Hippocampal formation (tissue), 2 donors: ENCODE data around the gene ANKRD34C.

Experiments used
- DNase-seq, 2 donors: peaks; one replicate each; lab custom pipeline; 2025; lab: John Stamatoyannopoulos, UW

ANKRD34C gene

GRCh38 chr15:79282371-79283251, at the start of gene ANKRD34C:
Gene ANKRD34C (plus strand): TSS chr15:79282722. CDS start chr15:79293285, 10,563 bp downstream.
- DNase-seq, result no peak

GRCh38 chr15:79233236-79233635, 49.3 kb upstream of the ANKRD34C start:
- DNase-seq, result no peak

- no peak for DNase-seq
Measured at GRCh38 chr15:79240036-79240435, 42.5 kb upstream of the ANKRD34C start.

GRCh38 chr15:79243723-79244122, 38.8 kb upstream of the ANKRD34C start:
- DNase-seq, result no peak

GRCh38 chr15:79244876-79245275, 37.6 kb upstream of the ANKRD34C start:
- no peak for DNase-seq

- no peak for DNase-seq
Measured at GRCh38 chr15:79248183-79248582, 34.3 kb upstream of the ANKRD34C start.

- no peak for DNase-seq
Measured at GRCh38 chr15:79257454-79257853, 25.1 kb upstream of the ANKRD34C start.

- no peak for DNase-seq
Measured at GRCh38 chr15:79261836-79262235, 20.7 kb upstream of the ANKRD34C start.

GRCh38 chr15:79265167-79265566, 17.4 kb upstream of the ANKRD34C start:
- DNase-seq, result no peak

- DNase-seq, result peak in 1 of 2 donors; percentile 12
Measured at GRCh38 chr15:79265987-79266579, 16.4 kb upstream of the ANKRD34C start.

- peak; percentile 4 to 21 for DNase-seq
Measured at GRCh38 chr15:79283252-79284048, 928 bp downstream of the ANKRD34C start.

- no peak for DNase-seq
Measured at GRCh38 chr15:79290642-79291275, 8.2 kb downstream of the ANKRD34C start.

- DNase-seq, result no peak
Measured at GRCh38 chr15:79292011-79292410, 9.5 kb downstream of the ANKRD34C start.

- DNase-seq, result no peak
Measured at GRCh38 chr15:79294075-79294474, 11.6 kb downstream of the ANKRD34C start.

- DNase-seq, result no peak
Measured at GRCh38 chr15:79296583-79296982, 14.1 kb downstream of the ANKRD34C start.

GRCh38 chr15:79299126-79299840, 16.8 kb downstream of the ANKRD34C start:
- DNase-seq, result no peak

GRCh38 chr15:79299841-79300235, 17.3 kb downstream of the ANKRD34C start:
- no peak for DNase-seq

GRCh38 chr15:79307251-79307650, 24.7 kb downstream of the ANKRD34C start:
- no peak for DNase-seq

- DNase-seq, result no peak
Measured at GRCh38 chr15:79308874-79309273, 26.4 kb downstream of the ANKRD34C start.

GRCh38 chr15:79310612-79310984, 28.1 kb downstream of the ANKRD34C start:
- DNase-seq, result no peak
